ENCODE measurements around the gene PIGK.
"Not testable (repeated sequence)": the region's sequence is repeated elsewhere in the genome, so short reads cannot be mapped to it uniquely, and the experiment has no call there.

PIGK gene

GRCh38 chr1:77219166-77219887, at the start of gene PIGK:
TSS of gene PIGK (minus strand) at chr1:77219430. CDS start at chr1:77219402, 28 bp downstream.
- peak; percentile 86 for DNase-seq

DNA sequence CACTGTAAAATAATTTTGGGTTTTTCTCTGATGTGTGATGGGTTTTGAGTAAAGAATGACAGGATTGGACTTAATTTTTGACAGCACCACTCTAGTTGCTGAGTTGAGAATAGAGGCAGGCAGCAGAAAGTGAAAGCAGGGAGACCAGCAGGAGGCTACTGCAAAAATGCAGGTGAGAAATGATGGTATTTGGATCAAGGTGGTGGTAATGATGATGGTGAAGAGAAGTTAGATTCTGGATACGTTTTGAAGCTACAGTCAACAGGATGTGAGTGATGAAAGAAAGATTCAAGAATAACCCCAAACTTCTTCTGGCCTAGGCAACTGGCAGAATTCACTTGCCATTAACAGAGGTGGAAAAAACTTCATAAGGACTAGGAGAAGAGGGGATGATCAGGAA, 47.8 kb upstream of the PIGK start:
- no peak for DNase-seq

GRCh38 chr1:77265180-77265579, 46.0 kb upstream of the PIGK start:
- no peak for DNase-seq

DNA sequence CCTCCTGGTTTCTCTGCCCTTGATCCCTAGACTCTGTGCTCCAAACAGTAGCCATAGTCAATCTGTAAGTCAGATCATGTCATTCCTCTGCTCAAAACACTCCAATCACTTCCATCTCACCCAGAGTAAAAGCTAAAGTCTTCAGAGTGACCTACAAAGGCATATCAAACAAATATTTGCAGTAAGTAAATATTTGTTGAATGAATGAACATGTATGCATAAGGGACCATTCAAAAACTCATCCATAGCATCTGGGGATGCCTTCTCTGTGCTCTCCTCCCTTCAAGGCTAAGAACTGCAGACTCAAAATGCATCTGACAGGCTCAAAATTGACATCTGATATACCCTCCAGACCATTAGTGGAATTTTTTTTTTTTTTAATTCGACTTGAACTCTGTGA, 44.5 kb upstream of the PIGK start:
- no peak for DNase-seq

GRCh38 chr1:77253211-77253610, 34.0 kb upstream of the PIGK start:
- DNase-seq, result no peak

DNA sequence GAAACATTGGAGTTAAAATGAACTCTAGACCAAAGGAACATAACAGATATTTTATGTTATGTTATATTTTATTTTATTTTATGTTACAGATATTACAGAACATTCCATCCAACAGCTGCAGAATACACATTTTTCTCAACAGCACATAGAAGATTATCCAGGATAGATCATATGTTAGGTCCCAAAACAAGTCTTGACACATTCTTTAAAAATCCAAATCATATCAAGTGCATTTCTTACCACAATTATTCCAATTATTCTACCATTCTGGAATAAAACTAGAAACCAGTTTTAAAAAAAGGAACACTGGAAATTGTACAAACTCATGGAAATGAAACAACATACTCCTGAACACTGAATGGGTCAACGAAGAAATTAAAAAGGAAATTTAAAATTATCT, 30.9 kb upstream of the PIGK start:
- DNase-seq, result no peak

DNA sequence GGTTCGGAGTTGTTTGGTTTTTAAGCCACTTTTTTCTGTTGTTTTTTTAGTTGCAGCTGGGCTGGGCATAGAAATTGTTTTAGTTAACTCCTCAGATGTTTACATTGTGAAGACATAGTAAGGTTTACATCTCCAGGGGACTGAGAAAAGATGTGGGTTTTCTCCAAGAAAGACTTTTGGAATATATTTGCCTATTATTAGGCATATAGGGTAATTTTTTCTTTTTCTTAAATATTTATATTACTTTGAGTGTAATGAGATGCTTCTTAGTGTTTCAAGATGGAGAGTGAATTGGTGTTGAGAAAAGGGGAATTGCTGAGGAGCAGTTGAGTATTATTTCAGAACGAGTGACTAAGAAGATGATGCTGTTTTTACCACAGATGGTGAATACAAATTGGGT, 26.6 kb upstream of the PIGK start:
- DNase-seq, result no peak

- no peak for DNase-seq
These were observed 20.1 kb upstream of the PIGK start for GRCh38 chr1:77239311-77239710.

GRCh38 chr1:77238462-77238861, 19.2 kb upstream of the PIGK start:
- DNase-seq, result no peak

DNA sequence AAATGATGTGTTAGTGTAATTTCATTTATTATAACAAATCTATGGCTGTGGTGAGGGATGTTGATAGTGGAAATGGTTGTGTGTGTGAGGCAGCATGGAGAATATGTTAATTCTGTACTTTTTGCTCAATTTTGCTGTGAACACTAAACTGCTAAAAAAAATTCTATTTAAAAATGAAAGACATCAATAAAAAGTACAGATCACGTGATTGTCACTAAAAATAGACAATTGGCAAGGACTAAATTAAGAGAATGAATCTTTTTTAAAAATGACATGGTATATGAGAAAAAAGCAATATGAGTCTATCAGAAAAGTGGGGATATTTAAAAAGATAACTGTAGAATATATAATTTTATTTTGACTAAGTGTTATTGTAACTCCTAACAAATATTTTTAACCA, 15.7 kb upstream of the PIGK start:
- no peak for DNase-seq

GRCh38 chr1:77234096-77234495, 14.9 kb upstream of the PIGK start:
- DNase-seq, result no peak

DNA sequence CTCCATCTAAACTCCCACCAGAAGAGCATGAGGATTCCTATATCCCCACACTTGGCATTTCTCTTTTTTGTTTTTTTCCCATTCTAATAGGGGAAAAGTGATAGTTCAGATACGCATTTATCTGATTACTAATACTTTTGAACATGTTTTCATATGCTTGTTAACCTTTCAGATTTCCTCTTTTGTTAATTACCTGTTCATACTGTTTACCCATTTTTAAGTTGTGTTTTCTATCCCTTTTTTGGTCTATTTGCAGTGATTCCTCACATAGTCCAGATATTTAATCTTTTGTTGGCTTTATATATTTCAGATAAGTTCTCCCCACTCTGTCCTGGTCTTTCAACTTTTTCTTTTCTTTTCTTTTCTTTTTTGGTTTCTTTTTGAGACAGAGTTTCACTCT, 13.6 kb upstream of the PIGK start:
- no peak for DNase-seq

DNA sequence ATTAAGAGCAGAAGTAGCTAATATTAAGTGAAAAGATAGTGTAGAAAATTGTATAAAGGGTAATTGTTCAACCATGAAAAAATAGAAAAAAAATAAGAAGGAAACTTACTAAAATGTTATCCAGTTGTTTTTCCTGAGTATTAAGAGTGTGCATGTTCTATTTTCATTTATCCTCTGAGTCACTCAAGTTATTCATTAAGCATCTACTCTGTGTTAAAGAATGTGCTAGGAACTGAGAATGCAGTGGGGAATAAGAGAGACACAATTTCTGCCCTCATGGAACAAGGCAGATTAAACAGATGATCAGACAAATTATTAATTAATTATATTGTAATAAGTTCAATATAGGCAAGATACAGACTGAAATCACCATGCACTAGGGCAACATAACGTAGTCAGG, 10.8 kb upstream of the PIGK start:
- no peak for DNase-seq

- no peak for DNase-seq
These were observed 9.6 kb upstream of the PIGK start for GRCh38 chr1:77228836-77229235.

DNA sequence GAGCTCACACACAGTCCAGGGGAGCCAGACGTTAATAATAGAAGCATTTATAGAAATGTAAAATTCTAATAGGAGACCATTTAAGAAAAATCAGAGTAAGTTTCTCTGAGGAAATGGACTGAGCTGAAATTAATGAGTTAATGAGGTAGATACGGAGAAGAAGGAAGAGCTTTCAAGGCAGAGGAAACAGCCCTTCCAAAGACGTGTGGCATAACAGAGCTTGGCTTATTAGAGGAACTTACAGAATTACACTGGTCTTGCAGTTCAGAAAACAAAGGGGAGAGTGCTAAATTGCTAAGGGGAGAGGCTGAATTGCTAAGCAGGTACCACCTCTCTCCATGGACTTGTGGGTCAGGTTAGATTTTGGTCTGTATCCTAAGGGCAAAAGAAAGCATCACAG, 8.2 kb upstream of the PIGK start:
- DNase-seq, result no peak

- no peak for DNase-seq
These were observed 3.3 kb upstream of the PIGK start for GRCh38 chr1:77222496-77222895.

- no peak for DNase-seq
These were observed 1.6 kb upstream of the PIGK start for GRCh38 chr1:77220687-77221463.

DNA sequence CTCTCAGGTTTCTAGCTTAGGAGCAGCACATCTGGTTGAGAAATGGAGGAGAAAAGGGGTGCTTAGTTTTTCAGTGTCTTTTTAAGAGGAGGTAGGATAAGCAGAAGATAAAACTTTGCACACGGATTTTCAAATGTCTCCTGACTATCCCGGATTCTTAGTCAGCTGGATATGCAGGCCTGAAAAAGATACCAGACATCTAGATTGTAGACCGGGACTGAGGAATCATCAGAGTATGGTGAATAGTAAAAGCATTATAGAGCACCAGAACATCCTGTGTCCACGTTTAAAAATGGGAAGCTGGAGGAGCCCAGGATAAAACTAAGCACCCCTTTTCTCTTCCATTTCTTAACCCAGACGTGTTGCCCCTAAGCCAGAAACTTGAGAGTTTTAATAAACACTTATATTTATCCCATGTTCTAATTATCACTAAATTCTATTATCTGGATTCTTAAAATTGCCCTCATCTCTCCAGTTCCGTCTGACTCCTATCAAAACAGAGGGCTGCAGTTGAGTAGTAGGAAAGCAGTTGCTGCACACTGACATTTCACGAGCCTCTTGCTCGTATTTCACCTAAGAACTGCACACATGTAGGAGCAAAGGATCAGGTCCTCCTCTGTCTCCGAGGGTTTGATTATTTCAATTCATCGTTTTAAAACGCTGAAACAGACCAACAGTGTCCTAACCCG, 609 bp downstream of the PIGK start:
- peak; percentile 51 for DNase-seq

DNA sequence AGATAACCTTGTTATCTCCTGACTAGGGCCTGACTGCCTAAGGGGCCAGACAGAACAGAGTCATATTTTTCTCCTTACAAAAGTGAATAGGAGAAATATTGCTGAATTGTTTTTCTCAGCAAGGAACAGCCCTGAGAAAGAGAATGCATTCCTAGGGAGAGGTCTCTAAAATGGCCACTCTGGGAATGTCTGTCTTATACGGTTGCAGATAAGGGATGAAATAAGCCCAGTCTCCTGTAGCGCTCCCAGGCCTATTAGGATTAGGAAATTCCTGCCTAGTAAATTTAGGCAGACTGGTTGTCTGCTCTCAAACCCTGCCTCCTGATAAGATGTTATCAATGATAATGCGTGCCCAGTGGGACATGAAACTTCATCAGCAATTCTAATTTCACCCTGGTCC, 15.2 kb downstream of the PIGK start:
- DNase-seq, result not testable (repeated sequence)

- no peak for DNase-seq
These were observed 16.5 kb downstream of the PIGK start for GRCh38 chr1:77202751-77203150.

DNA sequence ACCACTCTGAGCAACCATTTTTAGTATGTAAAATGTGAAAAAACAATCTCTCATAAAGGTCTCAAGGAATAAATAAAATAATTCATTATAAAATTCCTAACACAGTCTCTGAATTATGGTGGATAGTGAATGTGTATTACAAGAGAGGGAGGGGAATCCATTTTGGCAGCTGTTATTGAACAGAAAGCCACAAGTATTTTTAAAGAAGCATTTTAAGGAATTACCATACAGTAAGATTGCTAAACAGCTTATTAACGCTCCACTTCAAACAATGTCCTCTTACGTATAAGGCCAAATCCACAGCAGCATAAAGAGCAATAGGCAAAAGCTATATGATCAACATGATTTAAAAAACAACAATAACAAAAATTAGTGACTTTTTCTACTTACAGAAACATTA, 18.4 kb downstream of the PIGK start:
- DNase-seq, result no peak

- no peak for DNase-seq
These were observed 18.9 kb downstream of the PIGK start for GRCh38 chr1:77200293-77200692.

DNA sequence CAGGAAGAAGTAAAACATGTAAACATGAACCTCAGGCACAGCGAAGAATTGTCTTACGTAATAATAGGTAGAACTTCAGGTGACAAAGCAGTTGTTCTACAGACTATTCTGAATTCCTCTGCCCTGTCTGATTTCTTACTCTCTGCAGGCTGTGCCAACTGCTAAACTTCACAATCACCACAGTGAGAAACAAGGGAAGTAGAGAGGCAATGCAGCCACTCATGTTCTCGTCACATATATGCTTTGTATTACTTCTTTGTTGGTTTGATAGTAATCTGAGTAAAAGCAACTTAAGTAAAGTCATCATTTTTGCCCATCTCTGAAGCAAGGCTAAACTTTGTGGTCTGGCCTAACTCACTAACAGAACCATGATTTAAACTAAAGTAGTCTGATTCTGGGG, 21.9 kb downstream of the PIGK start:
- no peak for DNase-seq

- DNase-seq, result no peak
These were observed 25.3 kb downstream of the PIGK start for GRCh38 chr1:77193951-77194350.

All from NCI-H526 treated with DMSO at 0.1 percent for 48 hours (cell line).